Measurements from ENCODE around the gene NDRG3.
"Not testable (repeated sequence)": the region's sequence is repeated elsewhere in the genome, so short reads cannot be mapped to it uniquely, and the experiment has no call there.

The NDRG3 gene

GRCh38 chr20:36686944-36687343, 58.9 kb downstream of the NDRG3 start:
- DNase-seq = no peak

GRCh38 chr20:36686504-36686903, 59.4 kb downstream of the NDRG3 start:
- DNase-seq = no peak

- DNase-seq = no peak
Measured at GRCh38 chr20:36684747-36685146, 61.1 kb downstream of the NDRG3 start.

GRCh38 chr20:36682311-36682710, 63.6 kb downstream of the NDRG3 start:
- no peak for DNase-seq

- DNase-seq = no peak
Measured at GRCh38 chr20:36677422-36677771, 68.5 kb downstream of the NDRG3 start.

GRCh38 chr20:36676701-36677421, 69.0 kb downstream of the NDRG3 start:
- no peak for DNase-seq

- DNase-seq = not testable (repeated sequence)
Measured at GRCh38 chr20:36675545-36675944, 70.3 kb downstream of the NDRG3 start.

- DNase-seq = no peak
Measured at GRCh38 chr20:36672991-36673390, 72.9 kb downstream of the NDRG3 start.

- no peak for DNase-seq
Measured at GRCh38 chr20:36670665-36671357, 75.1 kb downstream of the NDRG3 start.

GRCh38 chr20:36666181-36666740, 79.6 kb downstream of the NDRG3 start:
- DNase-seq = peak; percentile 31

- peak; percentile 53 for DNase-seq
Measured at GRCh38 chr20:36663031-36663430, 82.9 kb downstream of the NDRG3 start.

- peak; percentile 88 for DNase-seq
Measured at GRCh38 chr20:36658300-36658699, 87.6 kb downstream of the NDRG3 start.

GRCh38 chr20:36656733-36657132, 89.2 kb downstream of the NDRG3 start:
- no peak for DNase-seq

- no peak for DNase-seq
Measured at GRCh38 chr20:36655004-36655403, 90.9 kb downstream of the NDRG3 start.

GRCh38 chr20:36654506-36654905, 91.4 kb downstream of the NDRG3 start:
- DNase-seq = no peak

GRCh38 chr20:36653456-36653855, 92.4 kb downstream of the NDRG3 start:
- DNase-seq = no peak

GRCh38 chr20:36647196-36648121, 98.4 kb downstream of the NDRG3 start:
- no peak for DNase-seq

GRCh38 chr20:36646678-36647077, 99.2 kb downstream of the NDRG3 start:
- DNase-seq = no peak

GRCh38 chr20:36645998-36646397, 99.9 kb downstream of the NDRG3 start, which contains the start of gene SLA2:
Gene SLA2, minus strand, starts transcription at chr20:36646196. Its CDS starts 4,861 bp downstream, at chr20:36641335.
- DNase-seq = peak; percentile 41

- DNase-seq = no peak
Measured at GRCh38 chr20:36645353-36645752, 100.5 kb downstream of the NDRG3 start.

- no peak for DNase-seq
Measured at GRCh38 chr20:36644706-36645095, 101.2 kb downstream of the NDRG3 start.

GRCh38 chr20:36644032-36644705, 101.7 kb downstream of the NDRG3 start:
- DNase-seq = no peak

- DNase-seq = no peak
Measured at GRCh38 chr20:36642136-36642535, 103.8 kb downstream of the NDRG3 start.

Data from OCI-M1 (cell line).